Measurements from ENCODE around the gene CHIA. TPM values are rescaled to one million over a fixed set of nuclear protein-coding genes. Genes with fewer than 3 reads are reported as not detected.

The CHIA gene
- polyA plus RNA-seq, 1 of the 3 experiments (the other 2 are of a cell fraction) = not detected

GRCh38 chr1:111251570-111251969, 39.1 kb upstream of the CHIA start:
- POLR2A ChIA-PET = no interaction called here
- CTCF ChIA-PET = interaction anchor here (1.0 to 3.7 kb wide), 2 partner anchors 28 to 155 kb away, joined by 3 to 15 read pairs; no protein-coding TSS in a partner anchor
- H4K20me1 ChIP-seq (ENCODE audit: insufficient read depth) = no peaks in the 10 kb centered on the region
- H3K79me2 ChIP-seq (ENCODE audit: insufficient read depth) = no peaks in the 10 kb centered on the region
- H3K9ac ChIP-seq = no peak overlapping the region
- H3K4me2 ChIP-seq = no peak overlapping the region
- no peak for TF ChIP-seq RFX5 (IDR thresholded peaks at IDR 0.05; ENCODE audit: low read length)
- TF ChIP-seq ZBTB33 (IDR thresholded peaks at IDR 0.05; ENCODE audit: borderline replicate concordance, low read depth) = no peak
- TF ChIP-seq USF2 (IDR thresholded peaks at IDR 0.05; ENCODE audit: borderline replicate concordance, low read depth, low read length) = no peak
- no peak for TF ChIP-seq TEAD4 (IDR thresholded peaks at IDR 0.05; ENCODE audit: borderline replicate concordance, insufficient read depth)
- no peak for TF ChIP-seq CHD2 (IDR thresholded peaks at IDR 0.05; ENCODE audit: low read length, partially characterized antibody)
- TF ChIP-seq PBX3 (IDR thresholded peaks at IDR 0.05) = no peak
- no peak for TF ChIP-seq TCF12 (IDR thresholded peaks at IDR 0.05)
- TF ChIP-seq RXRA (IDR thresholded peaks at IDR 0.05; ENCODE audit: borderline replicate concordance, low read depth) = no peak
- no peak for TF ChIP-seq ELF1 (IDR thresholded peaks at IDR 0.05)
- TF ChIP-seq JUND (IDR thresholded peaks at IDR 0.05) = no peak
- no peak for TF ChIP-seq MAX (IDR thresholded peaks at IDR 0.05; ENCODE audit: low read depth)
- TF ChIP-seq NFIC (IDR thresholded peaks at IDR 0.05; ENCODE audit: borderline replicate concordance) = no peak
- no peak for TF ChIP-seq GABPA (IDR thresholded peaks at IDR 0.05; ENCODE audit: low read depth)
- H2AFZ ChIP-seq (ENCODE audit: low read depth) = no peak overlapping the region
- H3K36me3 ChIP-seq (replicated peaks in 1 of 2; ENCODE audit: control insufficient read depth in 1 of 2, insufficient read depth in 2 of 2, low read length in 1 of 2) = no peaks in the 10 kb centered on the region
- no peaks in the 10 kb centered on the region for H3K9me2 ChIP-seq
- H3K27ac ChIP-seq (ENCODE audit: low read depth in 2 of 2, low read length in 1 of 2) = no peak overlapping the region
- peaks cover 12% of the 10 kb centered on the region; the same call in 1 of the 2 replicates for H3K27me3 ChIP-seq (ENCODE audit: insufficient read depth)
- H3F3A ChIP-seq (replicated peaks; ENCODE audit: insufficient read depth) = no peaks in the 10 kb centered on the region
- WGBS (ENCODE audit: low lambda C conversion rate) = 15% methylated on average over 7 of the region's 8 CpGs
- H3K4me3 ChIP-seq (ENCODE audit: low read depth in 2 of 2, low read length in 1 of 2) = no peak overlapping the region
- DNase-seq = no peak
- H3K9me3 ChIP-seq = no peaks in the 10 kb centered on the region
- no peaks in the 10 kb centered on the region; a peak in 1 of 4 replicates for H3K4me1 ChIP-seq (ENCODE audit: control insufficient read depth in 1 of 2, insufficient read depth in 2 of 2, low read depth in 1 of 2, low read length in 1 of 2)

- no peaks in the 10 kb centered on the region for H3K9me2 ChIP-seq
- no peaks in the 10 kb centered on the region; a peak in 1 of 4 replicates for H3K4me1 ChIP-seq (ENCODE audit: control insufficient read depth in 1 of 2, insufficient read depth in 2 of 2, low read depth in 1 of 2, low read length in 1 of 2)
- no peaks in the 10 kb centered on the region for H3K79me2 ChIP-seq (ENCODE audit: insufficient read depth)
- 6% methylated on average over 2 of the region's 2 CpGs for WGBS (ENCODE audit: low lambda C conversion rate)
- H4K20me1 ChIP-seq (ENCODE audit: insufficient read depth) = no peaks in the 10 kb centered on the region
- no peak overlapping the region for H2AFZ ChIP-seq (ENCODE audit: low read depth)
- no peaks in the 10 kb centered on the region for H3K36me3 ChIP-seq (replicated peaks in 1 of 2; ENCODE audit: control insufficient read depth in 1 of 2, insufficient read depth in 2 of 2, low read length in 1 of 2)
- DNase-seq = no peak
- H3K4me2 ChIP-seq = no peak overlapping the region
- H3K9me3 ChIP-seq = no peaks in the 10 kb centered on the region
- H3K9ac ChIP-seq = no peak overlapping the region
- no peak for TF ChIP-seq RFX5 (IDR thresholded peaks at IDR 0.05; ENCODE audit: low read length)
- no peak for TF ChIP-seq FOXM1 (IDR thresholded peaks at IDR 0.05; ENCODE audit: low read depth)
- TF ChIP-seq NRF1 (IDR thresholded peaks at IDR 0.05; ENCODE audit: low read depth, low read length) = no peak
- no peak for TF ChIP-seq NFIC (IDR thresholded peaks at IDR 0.05; ENCODE audit: borderline replicate concordance)
- no peak for TF ChIP-seq MXI1 (IDR thresholded peaks at IDR 0.05; ENCODE audit: low read depth, low read length)
- H3K27me3 ChIP-seq (ENCODE audit: insufficient read depth) = peaks cover 12% of the 10 kb centered on the region; the same call in 1 of the 2 replicates
- CTCF ChIA-PET = interaction anchor here (1.2 to 1.3 kb wide), 2 partner anchors 30 to 147 kb away, joined by 4 to 5 read pairs; no protein-coding TSS in a partner anchor
- POLR2A ChIA-PET = no interaction called here
- H3K27ac ChIP-seq (ENCODE audit: low read depth in 2 of 2, low read length in 1 of 2) = no peak overlapping the region
- H3F3A ChIP-seq (replicated peaks; ENCODE audit: insufficient read depth) = no peaks in the 10 kb centered on the region
- H3K4me3 ChIP-seq (ENCODE audit: low read depth in 2 of 2, low read length in 1 of 2) = no peak overlapping the region
These were observed 37.9 kb upstream of the CHIA start for GRCh38 chr1:111252786-111253185.

Data from SK-N-SH (cell line).